Smooth muscle cell of the brain vasculature (primary cell): Measurements from ENCODE around the gene ITIH4.

ENCODE experiments used
- DNase-seq: peaks from one replicate; pipeline ENCODE4 v3.0.0-alpha.2; 2012; ENCODE audit warnings: low read depth, low spot score

The ITIH4 gene

DNA sequence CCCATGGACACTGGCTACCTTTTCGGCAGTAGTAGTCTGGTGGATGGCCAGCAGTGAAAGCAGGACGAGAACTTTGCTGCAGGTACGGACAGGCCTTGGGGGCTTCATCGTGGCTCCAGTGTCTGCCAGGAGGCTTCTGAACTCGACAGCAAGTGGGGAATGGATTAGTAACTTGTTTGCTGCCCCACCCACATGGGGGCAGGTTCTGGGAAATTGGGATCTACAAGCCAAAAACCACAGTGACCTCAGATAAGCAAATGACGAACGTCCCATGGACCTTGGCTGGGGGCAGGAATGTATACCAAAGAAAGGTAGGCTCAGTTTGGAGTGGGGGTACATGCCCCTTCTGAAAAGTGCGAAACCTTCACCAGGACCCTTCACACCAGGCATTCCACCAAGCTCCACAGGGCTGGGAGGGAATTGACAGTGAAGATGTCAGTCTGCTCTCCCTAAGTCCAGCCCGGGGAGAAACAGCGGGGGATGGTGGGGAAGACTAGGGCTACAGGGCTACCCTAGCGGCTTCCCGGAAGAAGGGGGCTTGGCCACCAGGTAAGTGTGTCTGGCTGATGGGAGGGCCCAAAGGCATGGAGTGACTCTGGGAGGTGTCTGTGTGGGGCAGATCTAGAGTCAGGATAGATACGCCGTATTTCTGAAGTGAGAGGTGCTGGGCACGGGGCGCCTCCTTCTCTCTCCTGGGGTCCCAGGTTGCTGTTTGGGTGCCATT, at the start of gene ITIH4:
TSS of gene ITIH4 (minus strand) at position 138 of the 724 bp plus-strand sequence. CDS start at position 108, 30 bp downstream.
- DNase-seq = no peak

DNA sequence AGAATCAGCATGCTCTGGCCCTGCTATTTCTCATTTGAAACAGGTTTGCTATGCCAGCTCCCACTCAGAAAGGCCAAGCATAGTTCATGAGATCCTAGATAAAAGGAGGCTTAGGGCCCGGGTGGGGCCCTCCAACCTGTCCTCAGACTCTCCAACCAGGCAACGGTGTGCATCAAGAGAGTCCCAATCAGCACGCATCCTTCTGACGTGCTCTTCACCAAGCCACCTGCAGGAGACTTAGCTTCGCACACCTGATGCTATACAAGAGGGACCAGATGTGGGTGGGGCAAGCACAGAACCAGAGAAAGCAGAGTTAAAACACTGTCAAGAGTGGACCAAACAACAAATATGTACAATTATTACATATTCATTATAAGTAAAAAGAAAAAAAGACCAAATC, 49.6 kb upstream of the ITIH4 start:
- DNase-seq = no peak

DNA sequence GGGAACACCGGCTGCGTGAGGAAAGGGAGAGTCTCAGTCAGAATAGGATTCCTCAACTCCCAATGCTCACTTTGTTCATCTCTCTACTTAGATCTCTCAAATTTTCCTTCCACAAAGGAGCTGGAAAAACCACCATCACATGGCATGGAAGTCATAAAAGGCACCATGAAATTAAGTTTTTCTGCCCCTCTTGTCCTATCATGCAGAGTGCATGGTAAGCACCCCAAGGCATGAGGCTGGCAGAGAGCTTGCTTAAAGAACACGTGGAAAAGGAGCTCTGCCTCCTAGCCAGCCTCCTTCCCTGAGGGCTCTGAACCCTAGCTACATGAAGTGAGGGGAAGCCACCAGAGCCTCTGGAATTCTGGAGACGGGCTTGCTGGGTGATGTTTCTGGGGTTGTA, 49.1 kb upstream of the ITIH4 start:
- no peak for DNase-seq

DNA sequence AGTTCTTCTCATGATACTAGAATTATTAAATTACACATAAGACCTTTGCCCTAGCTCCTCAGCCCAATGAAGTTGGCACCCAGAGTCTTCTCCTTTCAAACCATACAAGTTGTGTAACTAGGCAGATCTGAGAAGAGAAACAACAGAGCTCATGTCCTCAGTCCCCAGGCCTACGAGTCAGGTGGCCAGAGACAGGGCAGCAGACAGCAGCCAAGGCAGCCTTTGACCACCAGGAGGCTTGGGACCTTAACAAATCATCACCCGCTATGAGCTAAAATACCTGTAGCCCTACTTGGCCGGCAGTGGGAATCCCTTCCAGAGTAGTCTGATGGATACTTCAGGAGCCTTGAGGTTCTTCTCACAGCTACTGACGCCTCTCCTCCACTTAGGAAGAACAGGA, 48.6 kb upstream of the ITIH4 start:
- DNase-seq = no peak

DNA sequence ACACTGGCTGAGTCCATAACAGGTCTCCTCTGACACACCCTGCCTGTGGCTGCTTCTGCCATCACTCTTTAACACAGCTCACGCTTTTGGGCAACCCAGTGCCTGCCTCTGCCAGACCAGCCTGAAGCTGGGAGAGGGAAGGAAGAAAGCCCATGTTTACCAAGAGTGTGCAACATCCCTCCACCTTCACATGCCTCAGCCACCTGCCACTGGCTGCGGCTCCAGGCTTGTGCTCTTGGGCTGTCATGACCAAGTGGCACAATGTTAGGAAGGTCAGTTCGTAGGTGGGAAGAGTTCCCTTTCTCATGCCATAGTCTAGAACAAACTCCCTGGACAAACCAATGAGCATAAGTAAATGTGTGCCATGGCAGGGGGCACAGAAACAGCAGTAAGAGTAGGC, 46.6 kb upstream of the ITIH4 start:
- no peak for DNase-seq

DNA sequence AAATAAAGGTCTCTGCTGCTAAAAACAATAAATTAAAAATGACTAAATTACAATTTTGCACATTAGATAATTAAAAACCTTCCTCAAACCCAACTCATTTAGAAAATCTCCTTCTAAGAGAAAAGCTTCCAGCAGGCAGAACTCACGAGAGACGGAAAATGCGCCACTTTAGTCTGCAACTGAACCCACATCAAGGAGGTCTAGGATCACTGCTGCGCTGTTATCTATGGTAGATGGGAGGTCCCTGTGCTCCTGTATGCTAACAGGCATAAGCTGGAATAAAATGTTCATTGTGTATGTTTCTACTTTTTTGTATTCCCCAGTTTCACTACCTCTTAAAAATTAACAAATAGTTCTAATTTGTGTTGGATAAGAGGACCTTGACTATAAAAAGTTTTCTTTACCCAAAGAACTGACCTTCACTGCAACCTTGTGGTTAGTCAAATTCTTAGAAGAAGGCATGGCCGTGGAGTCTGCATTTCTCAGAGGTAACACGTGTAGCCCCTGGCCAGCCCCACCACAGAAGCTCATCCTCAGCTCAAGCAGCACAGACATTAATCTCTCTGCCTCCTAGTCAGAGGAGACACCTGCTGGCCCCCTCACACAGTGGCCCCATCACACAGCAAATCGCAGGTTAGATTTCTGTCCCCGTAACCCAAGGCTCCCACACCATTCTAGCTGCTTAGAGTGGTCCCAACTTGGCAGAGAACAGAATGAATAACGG, 44.6 kb upstream of the ITIH4 start:
- no peak for DNase-seq

DNA sequence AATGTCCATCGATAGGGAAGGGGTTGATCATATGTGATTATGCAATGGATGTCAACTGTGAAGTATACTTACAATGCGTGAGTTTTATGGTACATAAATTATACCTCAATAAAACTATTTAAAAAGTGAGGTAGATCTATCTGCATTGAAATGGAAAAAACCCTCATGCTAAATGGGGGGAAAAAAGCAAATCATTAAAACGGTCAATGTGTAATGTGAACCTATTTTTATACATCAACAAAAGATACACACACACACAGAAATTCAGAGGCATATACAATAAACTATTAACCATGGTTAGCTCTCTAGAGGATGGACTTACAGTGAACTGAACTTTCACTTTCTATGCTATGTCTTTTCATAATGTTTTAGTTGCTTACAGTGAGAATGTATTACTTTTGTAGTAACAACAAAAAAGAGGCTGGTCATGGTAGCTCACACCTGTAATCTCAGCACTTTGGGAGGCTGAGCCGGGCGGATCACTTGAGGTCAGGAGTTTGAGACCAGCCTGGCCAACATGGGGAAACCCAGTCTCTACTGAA, 43.8 kb upstream of the ITIH4 start:
- no peak for DNase-seq

DNA sequence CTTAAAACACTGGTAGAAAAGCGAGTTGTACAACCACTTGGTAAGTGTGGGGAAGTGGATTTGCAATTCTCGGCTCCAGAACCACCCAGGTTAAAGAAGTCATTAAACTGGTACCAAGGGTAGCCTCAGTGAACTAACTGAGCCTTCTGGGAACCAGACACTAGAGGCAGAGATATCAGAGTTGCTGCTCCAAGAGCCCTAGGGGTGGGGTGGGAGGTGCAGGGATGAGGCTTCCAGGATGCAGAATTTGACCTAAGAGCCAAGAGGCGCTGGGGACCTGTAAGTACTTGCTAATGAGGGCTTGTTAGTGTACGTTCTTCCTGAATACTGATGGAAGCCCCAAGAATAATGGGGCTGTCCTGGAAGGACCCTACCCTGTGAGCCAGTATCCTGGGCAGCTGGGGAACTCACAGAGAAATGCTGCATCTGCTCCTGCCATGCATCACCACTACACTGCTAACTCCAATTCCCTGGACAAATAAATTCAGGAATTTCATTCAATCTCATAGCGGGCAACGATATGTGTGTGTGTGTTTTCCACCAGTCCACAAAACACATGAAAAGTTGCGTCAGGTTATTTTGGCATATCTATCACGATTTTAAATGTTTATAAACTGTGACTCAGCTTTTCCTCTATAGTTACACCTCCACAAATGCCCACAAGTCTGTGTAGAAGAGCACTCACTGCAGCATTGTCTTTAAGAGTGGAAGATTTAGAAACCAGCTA, 43.1 kb upstream of the ITIH4 start:
- DNase-seq = no peak

DNA sequence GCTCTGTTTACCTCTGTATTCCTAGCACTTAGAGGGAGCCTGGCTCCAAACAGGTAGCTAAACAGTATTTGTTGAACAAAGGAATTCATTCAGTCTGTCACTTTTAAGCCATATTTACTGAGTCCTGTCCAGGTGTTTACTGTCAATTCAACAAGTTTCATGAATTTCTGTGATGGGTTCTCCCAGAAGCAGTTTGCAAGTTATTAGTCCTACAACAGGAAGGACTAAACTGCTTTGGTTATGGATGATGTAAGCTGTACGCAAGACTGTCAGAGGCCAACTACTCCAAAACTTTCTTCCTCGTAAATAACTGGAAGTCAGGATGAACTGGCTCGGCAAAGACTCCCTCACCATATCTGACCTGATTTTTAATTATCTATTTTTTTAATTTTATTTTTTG, 41.8 kb upstream of the ITIH4 start:
- no peak for DNase-seq

DNA sequence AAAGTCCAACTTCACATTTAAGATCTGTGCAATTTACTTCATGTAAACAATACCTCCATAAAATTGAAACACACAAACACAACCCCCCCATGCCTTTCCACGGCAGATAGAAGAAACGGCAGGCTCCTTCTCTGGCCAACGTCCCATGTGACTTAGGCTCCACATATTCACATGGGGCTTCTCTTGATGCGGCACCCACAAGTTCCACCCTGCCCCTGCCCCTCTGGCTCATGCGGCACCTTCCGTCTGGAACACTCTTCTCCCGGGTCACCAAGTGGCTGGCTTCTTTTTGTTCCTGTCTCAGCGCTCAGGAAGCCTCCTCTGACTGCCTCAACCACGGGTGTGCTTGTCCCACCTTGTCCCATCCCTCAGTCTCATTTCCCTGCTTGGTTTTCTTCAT, 41.3 kb upstream of the ITIH4 start:
- DNase-seq = no peak

DNA sequence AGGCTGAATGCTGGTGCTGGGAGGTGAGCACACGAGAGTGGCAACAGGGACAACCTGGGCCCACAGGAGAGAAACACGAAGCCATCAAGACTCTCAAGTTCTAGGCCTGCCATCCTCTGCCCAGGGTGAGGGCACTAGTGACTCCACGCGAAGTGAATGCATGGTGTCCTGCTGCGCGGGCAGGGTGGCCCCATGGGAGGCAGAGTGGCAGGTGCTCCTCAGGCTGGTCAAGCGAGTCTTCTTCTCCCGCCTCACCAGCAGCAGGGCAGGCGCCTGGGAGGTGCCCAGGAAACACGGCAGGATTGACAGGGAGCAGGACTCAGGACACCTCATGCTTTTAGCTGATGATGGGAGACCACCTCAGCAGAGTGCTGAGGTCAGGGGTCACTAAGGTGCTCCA, 40.0 kb upstream of the ITIH4 start:
- DNase-seq = no peak

DNA sequence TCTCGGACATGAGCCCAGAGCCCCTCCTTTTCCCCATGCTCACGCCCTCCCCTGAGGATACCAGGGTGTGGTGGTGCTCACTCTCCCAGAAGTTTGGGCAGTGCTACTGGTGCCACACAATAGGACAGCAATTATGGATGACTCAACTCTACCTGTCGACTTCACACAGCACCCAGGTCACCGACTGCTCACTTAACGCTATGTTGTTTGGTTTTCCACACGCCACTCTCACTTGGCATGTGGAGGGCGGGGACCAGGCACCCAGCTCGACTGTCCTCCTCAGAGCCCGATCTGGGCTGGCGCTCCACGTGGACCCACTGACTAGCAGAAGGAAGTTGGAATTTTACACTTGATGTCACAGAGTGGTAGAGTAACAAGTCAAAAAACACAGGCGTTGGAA, 36.0 kb upstream of the ITIH4 start:
- DNase-seq = no peak

DNA sequence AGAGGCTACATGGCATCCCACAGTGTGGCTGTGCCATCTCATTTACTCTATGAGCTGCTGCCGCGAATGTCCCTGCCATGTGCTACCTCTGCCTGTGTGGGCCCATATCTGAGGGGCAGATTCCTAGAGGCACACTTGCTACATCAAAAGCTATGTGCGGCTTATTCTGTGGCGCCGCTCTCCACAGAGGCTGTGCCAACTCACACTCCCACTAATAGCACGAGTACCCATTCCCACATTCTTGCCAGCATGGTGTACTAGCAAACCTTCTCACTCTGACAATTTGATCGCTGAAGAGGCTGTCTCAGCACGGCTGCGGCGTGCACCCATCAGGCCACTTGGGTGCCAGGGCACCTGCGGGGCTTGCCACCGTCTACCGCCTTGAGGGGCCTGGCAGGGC, 35.5 kb upstream of the ITIH4 start:
- DNase-seq = no peak

DNA sequence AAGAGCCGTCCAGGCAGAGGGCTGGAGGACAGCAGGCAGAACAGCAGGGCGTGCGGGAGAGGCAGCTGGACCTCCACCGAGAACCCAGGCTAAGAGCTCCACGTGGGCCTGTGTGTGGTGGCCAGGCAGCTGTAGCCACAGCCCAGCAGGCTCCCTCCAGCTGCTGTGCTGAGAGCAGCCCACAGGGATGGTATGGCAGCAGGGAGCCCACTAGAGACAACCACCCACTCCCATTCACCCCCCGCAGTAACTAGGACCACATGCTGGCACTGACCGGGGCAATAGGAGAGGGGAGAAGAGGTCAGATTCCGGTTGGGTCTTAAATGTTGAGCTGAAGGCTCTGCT, 29.9 kb upstream of the ITIH4 start:
- no peak for DNase-seq

DNA sequence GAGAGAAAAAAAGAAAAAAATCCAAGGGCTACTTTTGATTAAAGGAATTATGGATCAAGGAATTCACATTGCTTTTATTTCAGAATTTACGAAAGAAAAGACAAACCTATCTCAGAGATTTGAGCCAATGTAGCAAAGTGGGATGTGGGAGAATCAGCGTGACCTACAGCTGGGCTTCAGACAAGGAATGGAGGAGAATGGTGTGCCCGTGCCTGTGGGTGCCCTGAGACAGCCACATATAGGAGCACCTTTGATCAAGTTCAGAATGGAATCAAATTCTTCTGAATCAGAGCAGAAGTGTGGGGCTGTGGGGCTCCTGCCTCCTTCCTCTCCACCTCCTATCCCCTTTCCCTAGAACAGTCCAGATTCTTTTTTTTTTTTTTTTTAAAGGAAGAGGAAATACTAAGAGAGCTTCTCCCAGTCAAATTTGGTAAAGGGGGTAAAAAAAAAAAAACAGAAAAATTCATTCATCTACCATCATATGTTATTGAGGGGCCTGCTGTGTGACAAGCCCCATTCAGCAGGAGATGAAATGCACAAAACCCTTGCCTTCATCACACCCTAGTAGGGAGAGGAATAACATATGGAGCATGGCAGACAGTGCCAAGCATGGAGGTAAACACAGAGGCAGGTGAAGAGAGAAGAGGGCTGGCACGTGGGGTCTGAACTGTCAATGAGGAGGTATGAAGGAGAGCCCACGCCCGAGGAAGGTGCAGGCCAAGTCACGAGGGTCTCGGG, 29.4 kb upstream of the ITIH4 start:
- no peak for DNase-seq

DNA sequence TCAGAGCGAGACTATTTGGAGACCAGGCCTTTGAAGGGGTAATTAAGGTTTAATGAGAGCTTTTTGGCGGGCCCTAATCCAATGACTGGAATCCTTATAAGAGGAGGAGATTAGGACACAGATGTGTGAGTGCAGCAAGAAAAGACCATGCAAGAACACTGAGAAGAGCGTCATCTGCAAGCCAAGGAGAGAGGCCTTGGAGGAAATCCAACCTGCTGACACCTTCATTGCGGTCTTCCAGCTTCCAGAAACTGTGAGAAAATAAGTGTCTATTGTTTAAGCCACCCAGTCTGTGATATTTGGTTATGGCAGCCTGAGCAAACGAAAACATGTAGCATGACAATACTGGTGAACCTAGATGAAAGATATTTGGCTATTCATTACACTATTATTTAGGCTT, 27.4 kb upstream of the ITIH4 start:
- no peak for DNase-seq

DNA sequence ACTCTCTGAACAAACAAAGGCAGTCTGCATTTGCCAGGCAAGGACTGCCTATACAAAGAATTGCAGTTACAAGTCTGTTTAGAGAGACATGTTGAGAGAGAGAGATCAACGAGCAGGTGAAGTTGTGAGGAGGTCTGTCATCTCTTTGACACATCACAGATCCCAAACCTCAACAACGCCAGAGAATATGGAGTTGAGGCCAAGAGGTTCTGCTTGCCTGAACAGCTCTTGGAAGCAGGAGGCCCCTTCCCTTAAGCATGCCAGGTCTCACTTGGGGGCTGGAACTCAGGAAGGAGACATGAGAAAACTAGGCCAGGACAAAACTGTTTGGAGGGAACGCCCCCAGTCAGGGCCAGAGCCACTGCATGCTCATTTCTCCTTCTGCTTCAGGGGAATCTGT, 26.7 kb upstream of the ITIH4 start:
- no peak for DNase-seq

DNA sequence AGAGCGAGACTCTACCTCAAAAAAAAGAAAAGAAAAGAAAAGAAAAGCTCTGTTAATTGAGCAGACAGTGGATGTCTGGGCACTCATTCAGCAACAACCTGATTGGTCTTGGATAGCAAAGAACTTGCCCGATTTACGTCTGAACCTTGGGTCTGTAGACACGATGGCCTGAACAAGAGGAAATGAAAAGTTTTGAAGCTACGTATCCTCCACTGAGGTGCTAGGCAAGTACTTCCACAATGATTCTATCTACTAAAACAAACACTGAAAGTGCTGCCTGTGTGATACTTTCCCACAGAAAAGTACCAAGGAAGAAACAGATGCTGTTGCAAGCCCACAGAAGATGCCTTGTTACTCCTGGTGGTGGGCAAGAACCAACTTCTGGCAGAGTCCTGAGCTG, 26.2 kb upstream of the ITIH4 start:
- no peak for DNase-seq

DNA sequence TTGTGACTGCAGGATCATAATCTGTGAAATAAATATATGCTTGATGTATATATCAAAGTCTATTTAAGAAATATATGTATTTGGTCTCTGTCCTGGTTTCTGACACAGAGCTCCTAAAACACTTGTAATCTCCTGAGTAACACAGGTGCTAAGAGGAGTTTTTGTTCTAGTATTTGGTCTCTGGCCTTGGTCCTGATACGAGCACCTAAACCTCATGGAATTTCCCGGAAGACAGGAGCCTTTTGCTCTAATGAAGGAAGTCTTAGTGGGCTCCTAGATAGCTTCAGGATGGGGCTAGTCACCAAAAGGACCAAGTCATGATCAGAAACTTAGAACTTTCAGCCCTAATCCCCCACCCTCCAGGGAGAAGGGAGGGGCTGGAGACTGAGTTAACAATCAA, 23.5 kb upstream of the ITIH4 start:
- no peak for DNase-seq

DNA sequence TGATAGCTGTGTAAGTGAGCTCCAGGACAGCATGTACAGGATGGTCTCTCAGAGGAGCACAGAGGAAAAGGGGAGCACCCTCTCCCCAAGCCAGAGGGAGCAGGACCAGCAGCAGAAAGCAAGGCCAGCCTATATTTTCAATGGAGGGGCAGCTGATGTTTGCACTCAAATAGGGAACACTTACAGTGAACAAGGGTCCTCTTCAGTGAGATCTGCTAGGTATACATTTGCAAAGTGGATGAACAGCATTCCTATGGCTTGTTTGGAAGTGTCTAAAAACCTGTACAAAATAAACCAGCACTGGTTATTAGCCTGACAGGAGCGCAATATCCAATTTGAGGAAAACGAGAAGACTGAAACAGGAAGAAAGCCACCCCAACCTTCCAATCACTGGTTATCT, 21.9 kb upstream of the ITIH4 start:
- no peak for DNase-seq

DNA sequence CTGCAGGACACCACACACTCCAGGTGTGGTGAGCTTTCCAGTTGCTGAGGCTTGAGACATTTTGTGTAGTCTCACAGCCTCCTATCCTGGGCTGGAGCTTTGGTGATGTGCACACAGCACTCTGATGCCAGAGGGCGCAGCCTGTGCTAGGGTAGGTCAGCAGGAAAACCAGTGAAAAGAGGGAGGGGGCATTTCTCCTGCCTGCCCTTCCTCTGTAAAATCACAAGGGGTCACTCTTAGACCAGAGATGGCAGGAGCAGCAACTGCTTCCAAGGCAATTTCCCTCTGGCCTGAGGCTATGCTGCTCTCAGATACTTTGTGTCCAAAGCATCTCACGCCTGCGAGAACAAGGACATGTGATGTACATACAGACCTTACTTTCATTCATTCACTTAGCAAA, 20.9 kb upstream of the ITIH4 start:
- no peak for DNase-seq

DNA sequence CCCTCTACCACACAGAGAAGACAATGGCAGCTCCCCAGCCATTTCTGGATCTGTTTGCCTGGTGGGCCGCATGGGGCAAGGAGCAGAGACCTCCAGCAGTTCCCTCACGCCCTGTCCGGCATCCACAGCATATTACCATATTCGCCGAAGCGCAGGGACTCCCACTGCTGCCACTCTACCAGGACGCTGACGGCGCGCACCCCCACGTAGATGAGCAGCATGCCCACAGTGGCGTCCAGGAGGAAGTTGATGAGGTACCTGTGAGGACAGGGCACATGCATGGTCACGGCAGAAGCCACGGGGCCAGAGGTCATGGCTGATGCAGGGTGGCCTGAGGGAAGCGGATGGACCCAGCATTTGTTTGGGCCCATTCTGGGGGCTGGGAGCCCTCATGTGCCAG, 19.2 kb upstream of the ITIH4 start:
- no peak for DNase-seq
